A549 (cell line): ENCODE measurements around the gene BMP15. TPM values are rescaled to one million over a fixed set of nuclear protein-coding genes. Genes with fewer than 3 reads are reported as not detected.

ENCODE experiments used
- ATAC-seq, 2 experiments: fragments of 200-7000 bp in 1 of 2; fragments of >200 bp in 1 of 2; cut with Nextera tagmentation in 1 of 2; cut with Tn5 transposase in 1 of 2; 3 replicates each; pipeline versions ENCODE4 v1.8.0 to v1.9.1; 2018 to 2020; ENCODE audit warnings: mild to moderate bottlenecking in 1 of 2, moderate library complexity in 1 of 2
- CTCF ChIA-PET: fragments of 300-600 bp; sonication (Branson Sonifier 250); formaldehyde crosslinking; extraction: SDS; loops from one replicate; lab custom pipeline; 2021; ENCODE audit warnings: antibody characterized with exemption, inconsistent platforms; lab: Yijun Ruan, JAX
- POLR2A ChIA-PET: fragments of 350-600 bp; formaldehyde crosslinking; extraction: SDS; loops from one replicate; lab custom pipeline; 2021; ENCODE audit warnings: antibody characterized with exemption, inconsistent platforms; lab: Yijun Ruan, JAX
- DNase-seq, 2 experiments: peaks; one replicate each; pipeline versions ENCODE4 v3.0.0 to v3.0.0-alpha.2; 2011 to 2016; ENCODE audit warnings: low read depth in 1 of 2, low spot score in 1 of 2
- FAIRE-seq: peaks from 2 replicates; lab custom pipeline; 2011; peaks lifted over from hg19 to GRCh38; lab: Jason Lieb, UNC
- H3K27ac ChIP-seq, 2 experiments: fragments of >200 bp; sonication (Bioruptor Twin); formaldehyde crosslinking; 3 replicates each; pipeline ENCODE4 v1.5.1; 2016 to 2017
- H3K4me1 ChIP-seq: fragments of >200 bp; sonication (Bioruptor Twin); formaldehyde crosslinking; 3 replicates; pipeline ENCODE4 v1.6.1; 2016
- H3K4me2 ChIP-seq: fragments of >200 bp; sonication (Bioruptor Twin); formaldehyde crosslinking; 3 replicates; pipeline ENCODE4 v1.6.1; 2016
- H3K4me3 ChIP-seq: fragments of >200 bp; sonication (Bioruptor Twin); formaldehyde crosslinking; 3 replicates; pipeline ENCODE4 v1.5.1; 2016
- H3K9me3 ChIP-seq: fragments of >200 bp; sonication (Bioruptor Twin); formaldehyde crosslinking; 3 replicates; pipeline ENCODE4 v1.6.1; 2016
- BHLHE40 ChIP-seq: IDR thresholded peaks from 2 replicates; pipeline ENCODE4 v1.6.1; 2012; ENCODE audit warnings: low read depth, low read length, inconsistent platforms
- CEBPB ChIP-seq, 2 experiments: fragments of >200 bp in 1 of 2; sonication (Bioruptor Twin) in 1 of 2; formaldehyde crosslinking in 1 of 2; IDR thresholded peaks; 2 replicates each; pipeline ENCODE4 v1.6.1; 2012 to 2016
- FOSL2 ChIP-seq, 2 experiments: fragments of 450-650 bp in 1 of 2; fragments of >200 bp in 1 of 2; sonication (Bioruptor Twin) in 1 of 2; formaldehyde crosslinking; IDR thresholded peaks; 2 replicates each; pipeline versions ENCODE4 v1.5.0 to v1.6.1; 2016 to 2020; ENCODE audit warnings: mild to moderate bottlenecking in 1 of 2, moderate library complexity in 1 of 2
- HOXA7 ChIP-seq: fragments of 250-450 bp; sonication (Bioruptor Pico); IDR thresholded peaks from 2 replicates; pipeline ENCODE4 v1.5.0; 2020; ENCODE audit warnings: mild to moderate bottlenecking, moderate library complexity
- HOXB13 ChIP-seq: fragments of 250-450 bp; sonication (Bioruptor Pico); IDR thresholded peaks from 2 replicates; pipeline ENCODE4 v1.5.0; 2020; ENCODE audit warnings: low read depth, mild to moderate bottlenecking, moderate library complexity
- JUN ChIP-seq, 2 experiments: fragments of >200 bp; sonication (Bioruptor Twin); formaldehyde crosslinking; IDR thresholded peaks; 2 replicates in 1 of 2; 3 replicates in 1 of 2; pipeline ENCODE4 v1.6.1; 2016 to 2017
- JUNB ChIP-seq: fragments of >200 bp; sonication (Bioruptor Twin); formaldehyde crosslinking; IDR thresholded peaks from 2 replicates; pipeline ENCODE4 v1.6.1; 2016
- KDM5A ChIP-seq: fragments of 200-600 bp; sonication (generic); IDR thresholded peaks from 2 replicates; pipeline ENCODE4 v1.6.1; 2016; ENCODE audit warnings: antibody characterized with exemption, mild to moderate bottlenecking
- MAZ ChIP-seq: fragments of 150-350 bp; IDR thresholded peaks from 2 replicates; pipeline ENCODE4 v1.6.1; 2014; ENCODE audit warnings: antibody characterized with exemption, low read depth, low read length, borderline replicate concordance
- NPAS2 ChIP-seq: fragments of 250-450 bp; sonication (Bioruptor Pico); IDR thresholded peaks from 2 replicates; pipeline ENCODE4 v1.8.0; 2022; ENCODE audit warnings: mild to moderate bottlenecking, moderate library complexity, borderline replicate concordance
- SMC3 ChIP-seq: fragments of >200 bp; sonication (Bioruptor Twin); formaldehyde crosslinking; IDR thresholded peaks from 3 replicates; pipeline ENCODE4 v1.6.1; 2018; ENCODE audit warnings: inconsistent platforms
- SREBF2 ChIP-seq: fragments of 450-650 bp; IDR thresholded peaks from 2 replicates; pipeline ENCODE4 v1.6.1; 2014; ENCODE audit warnings: mild to moderate bottlenecking, moderate library complexity
- TFCP2L1 ChIP-seq: fragments of 250-450 bp; sonication (Bioruptor Pico); IDR thresholded peaks from 2 replicates; pipeline ENCODE4 v1.5.0; 2021; ENCODE audit warnings: mild to moderate bottlenecking
- TP53 ChIP-seq: fragments of 250-450 bp; sonication (Bioruptor Pico); IDR thresholded peaks from 2 replicates; pipeline ENCODE4 v1.5.0; 2021; ENCODE audit warnings: mild to moderate bottlenecking, moderate library complexity
- ZNF302 ChIP-seq: fragments of 250-450 bp; sonication (Bioruptor Pico); IDR thresholded peaks from 2 replicates; pipeline ENCODE4 v1.9.0; 2021; ENCODE audit warnings: inconsistent platforms, mild to moderate bottlenecking, moderate library complexity
- WGBS: methylation state at CpG from one replicate; pipeline ENCODE4 v1.1.6; 2017; ENCODE audit errors: missing lambda C conversion rate; 5-methylcytosine and 5-hydroxymethylcytosine counted together
- polyA plus RNA-seq, 4 experiments: library from polyadenylated mRNA; depleted of rRNA in 3 of 4; stranded (reverse); fragments of >200 nt; fragmentation: RNase III in 1 of 4; extraction: RNeasy Plus Mini Kit Qiagen cat#74134 plus additional on column Dnase treatment in 1 of 4; gene quantifications; 2 replicates in 3 of 4; 3 replicates in 1 of 4; pipeline ENCODE4 v1.2.3, GENCODE V29; 2011 to 2017
- TF ChIP-seq, protein P1 (sequence below): fragments of >200 bp; sonication (Bioruptor Twin); formaldehyde crosslinking; IDR thresholded peaks from 3 replicates; pipeline ENCODE4 v1.5.1; 2016
- TF ChIP-seq, protein P2 (sequence below): IDR thresholded peaks from 2 replicates; pipeline ENCODE4 v1.6.1; 2012
- TF ChIP-seq, protein P3 (sequence below): fragments of 150-350 bp; IDR thresholded peaks from 2 replicates; pipeline ENCODE4 v1.6.1; 2014; ENCODE audit warnings: low read depth, mild to moderate bottlenecking, low read length
- TF ChIP-seq, protein P4 (sequence below): fragments of 250-450 bp; sonication (Bioruptor Pico); IDR thresholded peaks from 2 replicates; pipeline ENCODE4 v1.5.0; 2021; ENCODE audit warnings: mild to moderate bottlenecking, moderate library complexity, borderline replicate concordance
- TF ChIP-seq, protein P5 (sequence below): fragments of 200-600 bp; sonication (generic); IDR thresholded peaks from 2 replicates; pipeline ENCODE4 v1.6.1; 2016; ENCODE audit warnings: antibody characterized with exemption, mild to moderate bottlenecking, moderate library complexity

BMP15 gene
- polyA plus RNA-seq, 2 of the 4 experiments (the other 2 are of a cell fraction), result not detected

DNA sequence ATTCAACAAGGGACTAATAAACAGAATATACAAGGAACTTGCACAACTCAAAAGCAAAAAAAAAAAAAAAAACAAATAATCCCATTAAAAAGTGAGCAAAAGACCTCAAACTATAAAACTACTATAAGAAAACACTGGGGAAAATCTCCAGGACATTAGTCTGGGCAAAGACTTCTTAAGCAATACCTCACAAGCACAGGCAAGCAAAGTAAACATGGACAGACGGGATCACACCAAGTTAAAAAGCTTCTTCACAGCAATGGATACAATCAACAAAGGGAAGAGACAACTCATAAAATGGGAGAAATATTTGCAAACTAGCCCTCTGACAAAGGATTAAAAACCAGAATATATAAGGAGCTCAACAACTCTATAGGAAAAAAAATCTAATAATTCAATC, 17.1 kb upstream of the BMP15 start:
- H3K9me3 ChIP-seq, result no peaks in the 10 kb centered on the region
- no peak overlapping the region for H3K4me3 ChIP-seq
- no peak for TF ChIP-seq CEBPB (IDR thresholded peaks at IDR 0.05)
- TF ChIP-seq, protein P1, sequence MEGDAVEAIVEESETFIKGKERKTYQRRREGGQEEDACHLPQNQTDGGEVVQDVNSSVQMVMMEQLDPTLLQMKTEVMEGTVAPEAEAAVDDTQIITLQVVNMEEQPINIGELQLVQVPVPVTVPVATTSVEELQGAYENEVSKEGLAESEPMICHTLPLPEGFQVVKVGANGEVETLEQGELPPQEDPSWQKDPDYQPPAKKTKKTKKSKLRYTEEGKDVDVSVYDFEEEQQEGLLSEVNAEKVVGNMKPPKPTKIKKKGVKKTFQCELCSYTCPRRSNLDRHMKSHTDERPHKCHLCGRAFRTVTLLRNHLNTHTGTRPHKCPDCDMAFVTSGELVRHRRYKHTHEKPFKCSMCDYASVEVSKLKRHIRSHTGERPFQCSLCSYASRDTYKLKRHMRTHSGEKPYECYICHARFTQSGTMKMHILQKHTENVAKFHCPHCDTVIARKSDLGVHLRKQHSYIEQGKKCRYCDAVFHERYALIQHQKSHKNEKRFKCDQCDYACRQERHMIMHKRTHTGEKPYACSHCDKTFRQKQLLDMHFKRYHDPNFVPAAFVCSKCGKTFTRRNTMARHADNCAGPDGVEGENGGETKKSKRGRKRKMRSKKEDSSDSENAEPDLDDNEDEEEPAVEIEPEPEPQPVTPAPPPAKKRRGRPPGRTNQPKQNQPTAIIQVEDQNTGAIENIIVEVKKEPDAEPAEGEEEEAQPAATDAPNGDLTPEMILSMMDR, result no peak
- TF ChIP-seq MAZ, result no peak
- no peak for TF ChIP-seq HOXB13 (CRISPR knock-in tag)
- no peak for TF ChIP-seq BHLHE40
- TF ChIP-seq, protein P2, sequence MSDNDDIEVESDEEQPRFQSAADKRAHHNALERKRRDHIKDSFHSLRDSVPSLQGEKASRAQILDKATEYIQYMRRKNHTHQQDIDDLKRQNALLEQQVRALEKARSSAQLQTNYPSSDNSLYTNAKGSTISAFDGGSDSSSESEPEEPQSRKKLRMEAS, result no peak
- no peak for TF ChIP-seq HOXA7 (CRISPR knock-in tag)
- no peak for TF ChIP-seq JUNB
- no peak for TF ChIP-seq TP53 (CRISPR knock-in tag)
- TF ChIP-seq KDM5A, result no peak
- no peak for TF ChIP-seq SMC3
- no peak for TF ChIP-seq SREBF2
- TF ChIP-seq TFCP2L1 (CRISPR knock-in tag), result no peak
- no peak for TF ChIP-seq NPAS2 (CRISPR knock-in tag)
- TF ChIP-seq ZNF302 (CRISPR knock-in tag), result no peak
- TF ChIP-seq, protein P3, sequence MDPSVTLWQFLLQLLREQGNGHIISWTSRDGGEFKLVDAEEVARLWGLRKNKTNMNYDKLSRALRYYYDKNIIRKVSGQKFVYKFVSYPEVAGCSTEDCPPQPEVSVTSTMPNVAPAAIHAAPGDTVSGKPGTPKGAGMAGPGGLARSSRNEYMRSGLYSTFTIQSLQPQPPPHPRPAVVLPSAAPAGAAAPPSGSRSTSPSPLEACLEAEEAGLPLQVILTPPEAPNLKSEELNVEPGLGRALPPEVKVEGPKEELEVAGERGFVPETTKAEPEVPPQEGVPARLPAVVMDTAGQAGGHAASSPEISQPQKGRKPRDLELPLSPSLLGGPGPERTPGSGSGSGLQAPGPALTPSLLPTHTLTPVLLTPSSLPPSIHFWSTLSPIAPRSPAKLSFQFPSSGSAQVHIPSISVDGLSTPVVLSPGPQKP, result no peak
- TF ChIP-seq FOSL2 (IDR thresholded peaks at IDR 0.05), result no peak
- TF ChIP-seq FOSL2 (CRISPR knock-in tag; IDR thresholded peaks at IDR 0.05), result no peak
- TF ChIP-seq, protein P4, sequence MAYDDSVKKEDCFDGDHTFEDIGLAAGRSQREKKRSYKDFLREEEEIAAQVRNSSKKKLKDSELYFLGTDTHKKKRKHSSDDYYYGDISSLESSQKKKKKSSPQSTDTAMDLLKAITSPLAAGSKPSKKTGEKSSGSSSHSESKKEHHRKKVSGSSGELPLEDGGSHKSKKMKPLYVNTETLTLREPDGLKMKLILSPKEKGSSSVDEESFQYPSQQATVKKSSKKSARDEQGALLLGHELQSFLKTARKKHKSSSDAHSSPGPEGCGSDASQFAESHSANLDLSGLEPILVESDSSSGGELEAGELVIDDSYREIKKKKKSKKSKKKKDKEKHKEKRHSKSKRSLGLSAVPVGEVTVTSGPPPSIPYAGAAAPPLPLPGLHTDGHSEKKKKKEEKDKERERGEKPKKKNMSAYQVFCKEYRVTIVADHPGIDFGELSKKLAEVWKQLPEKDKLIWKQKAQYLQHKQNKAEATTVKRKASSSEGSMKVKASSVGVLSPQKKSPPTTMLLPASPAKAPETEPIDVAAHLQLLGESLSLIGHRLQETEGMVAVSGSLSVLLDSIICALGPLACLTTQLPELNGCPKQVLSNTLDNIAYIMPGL (CRISPR knock-in tag), result no peak
- TF ChIP-seq, protein P5, sequence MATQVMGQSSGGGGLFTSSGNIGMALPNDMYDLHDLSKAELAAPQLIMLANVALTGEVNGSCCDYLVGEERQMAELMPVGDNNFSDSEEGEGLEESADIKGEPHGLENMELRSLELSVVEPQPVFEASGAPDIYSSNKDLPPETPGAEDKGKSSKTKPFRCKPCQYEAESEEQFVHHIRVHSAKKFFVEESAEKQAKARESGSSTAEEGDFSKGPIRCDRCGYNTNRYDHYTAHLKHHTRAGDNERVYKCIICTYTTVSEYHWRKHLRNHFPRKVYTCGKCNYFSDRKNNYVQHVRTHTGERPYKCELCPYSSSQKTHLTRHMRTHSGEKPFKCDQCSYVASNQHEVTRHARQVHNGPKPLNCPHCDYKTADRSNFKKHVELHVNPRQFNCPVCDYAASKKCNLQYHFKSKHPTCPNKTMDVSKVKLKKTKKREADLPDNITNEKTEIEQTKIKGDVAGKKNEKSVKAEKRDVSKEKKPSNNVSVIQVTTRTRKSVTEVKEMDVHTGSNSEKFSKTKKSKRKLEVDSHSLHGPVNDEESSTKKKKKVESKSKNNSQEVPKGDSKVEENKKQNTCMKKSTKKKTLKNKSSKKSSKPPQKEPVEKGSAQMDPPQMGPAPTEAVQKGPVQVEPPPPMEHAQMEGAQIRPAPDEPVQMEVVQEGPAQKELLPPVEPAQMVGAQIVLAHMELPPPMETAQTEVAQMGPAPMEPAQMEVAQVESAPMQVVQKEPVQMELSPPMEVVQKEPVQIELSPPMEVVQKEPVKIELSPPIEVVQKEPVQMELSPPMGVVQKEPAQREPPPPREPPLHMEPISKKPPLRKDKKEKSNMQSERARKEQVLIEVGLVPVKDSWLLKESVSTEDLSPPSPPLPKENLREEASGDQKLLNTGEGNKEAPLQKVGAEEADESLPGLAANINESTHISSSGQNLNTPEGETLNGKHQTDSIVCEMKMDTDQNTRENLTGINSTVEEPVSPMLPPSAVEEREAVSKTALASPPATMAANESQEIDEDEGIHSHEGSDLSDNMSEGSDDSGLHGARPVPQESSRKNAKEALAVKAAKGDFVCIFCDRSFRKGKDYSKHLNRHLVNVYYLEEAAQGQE, result no peak
- no peak for TF ChIP-seq JUN (IDR thresholded peaks at IDR 0.05)
- DNase-seq (no peak), FAIRE-seq (no peak), ATAC-seq (no peak)
- ChIA-PET CTCF (no interaction called here), POLR2A (no interaction called here)
- H3K27ac ChIP-seq, result no peak overlapping the region
- H3K4me1 ChIP-seq, result no peaks in the 10 kb centered on the region
- WGBS, result 0% methylated on average over 1 of the region's 1 CpG
- H3K4me2 ChIP-seq, result no peak overlapping the region
